SU-DHL-6 (cell line): Measurements from ENCODE around the gene PLEK2.

Source experiments
- EZH2phosphoT487 ChIP-seq: fragments of 200-600 bp; sonication (generic), shearing (Covaris generic); conservative IDR thresholded peaks from 2 replicates; pipeline ENCODE4 v1.6.1; 2018; ENCODE audit warnings: mild to moderate bottlenecking, antibody characterized with exemption, low read length, moderate library complexity, mixed read lengths
- TF ChIP-seq, protein P1 (sequence below): fragments of 200-600 bp; sonication (generic); IDR thresholded peaks from one replicate; pipeline ENCODE4 v1.5.1; 2017; ENCODE audit warnings: antibody characterized with exemption, mild to moderate bottlenecking, low read length, moderate library complexity; ENCODE audit not compliant: insufficient read depth, poor library complexity, severe bottlenecking

DNA sequence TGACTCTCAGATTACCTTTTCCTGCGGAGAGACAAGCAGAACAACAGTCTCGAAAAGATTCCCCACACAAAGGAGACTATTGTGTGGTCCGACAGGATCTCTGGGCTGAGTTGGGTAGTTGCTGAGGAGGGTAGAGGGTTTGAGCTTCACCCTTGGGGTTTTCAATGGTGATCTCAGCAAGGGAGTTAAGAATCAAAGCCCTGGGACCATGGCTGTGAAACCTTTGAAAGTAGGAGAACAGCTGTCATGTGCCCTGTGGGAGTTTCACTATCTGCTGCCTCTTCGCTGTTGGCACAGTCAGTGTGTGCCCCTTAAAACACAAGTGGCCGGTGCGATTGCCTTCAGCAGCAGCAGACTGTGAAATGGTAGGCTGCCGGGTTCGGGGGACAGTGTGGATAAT is 14.2 kb upstream of the PLEK2 start:
- TF ChIP-seq, protein P1, sequence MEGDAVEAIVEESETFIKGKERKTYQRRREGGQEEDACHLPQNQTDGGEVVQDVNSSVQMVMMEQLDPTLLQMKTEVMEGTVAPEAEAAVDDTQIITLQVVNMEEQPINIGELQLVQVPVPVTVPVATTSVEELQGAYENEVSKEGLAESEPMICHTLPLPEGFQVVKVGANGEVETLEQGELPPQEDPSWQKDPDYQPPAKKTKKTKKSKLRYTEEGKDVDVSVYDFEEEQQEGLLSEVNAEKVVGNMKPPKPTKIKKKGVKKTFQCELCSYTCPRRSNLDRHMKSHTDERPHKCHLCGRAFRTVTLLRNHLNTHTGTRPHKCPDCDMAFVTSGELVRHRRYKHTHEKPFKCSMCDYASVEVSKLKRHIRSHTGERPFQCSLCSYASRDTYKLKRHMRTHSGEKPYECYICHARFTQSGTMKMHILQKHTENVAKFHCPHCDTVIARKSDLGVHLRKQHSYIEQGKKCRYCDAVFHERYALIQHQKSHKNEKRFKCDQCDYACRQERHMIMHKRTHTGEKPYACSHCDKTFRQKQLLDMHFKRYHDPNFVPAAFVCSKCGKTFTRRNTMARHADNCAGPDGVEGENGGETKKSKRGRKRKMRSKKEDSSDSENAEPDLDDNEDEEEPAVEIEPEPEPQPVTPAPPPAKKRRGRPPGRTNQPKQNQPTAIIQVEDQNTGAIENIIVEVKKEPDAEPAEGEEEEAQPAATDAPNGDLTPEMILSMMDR: no peak
- no peak for TF ChIP-seq EZH2phosphoT487
